ENCODE data around the gene ABHD12.

Gene ABHD12

GRCh38 chr20:25254571-25254970 is 136.1 kb downstream of the ABHD12 start:
- DNase-seq: no peak

- DNase-seq: no peak
These were observed 136.9 kb downstream of the ABHD12 start for GRCh38 chr20:25253606-25254275.

- no peak for DNase-seq
These were observed 137.8 kb downstream of the ABHD12 start for GRCh38 chr20:25252686-25253421.

GRCh38 chr20:25252230-25252651 is 138.4 kb downstream of the ABHD12 start:
- DNase-seq: no peak

- DNase-seq: no peak
These were observed 139.1 kb downstream of the ABHD12 start for GRCh38 chr20:25251558-25251957.

GRCh38 chr20:25251019-25251418 is 139.6 kb downstream of the ABHD12 start:
- DNase-seq: no peak

- DNase-seq: no peak
These were observed 140.1 kb downstream of the ABHD12 start for GRCh38 chr20:25250508-25250907.

All from stimulated activated naive CD4-positive, alpha-beta T cell treated with Interleukin-2 at 50 U/mL for 16 hours (primary cell).